ENCODE measurements around the gene ELOVL5.
"Not testable (repeated sequence)": the region's sequence is repeated elsewhere in the genome, so short reads cannot be mapped to it uniquely, and the experiment has no call there.

ELOVL5 gene

GRCh38 chr6:53305506-53306005, 43.2 kb downstream of the ELOVL5 start:
- DNase-seq (ENCODE audit: low read depth, low spot score), result not testable (repeated sequence)

- DNase-seq (ENCODE audit: low read depth, low spot score), result not testable (repeated sequence)
These were observed 43.8 kb downstream of the ELOVL5 start for GRCh38 chr6:53304953-53305352.

- no peak for DNase-seq (ENCODE audit: low read depth, low spot score)
These were observed 45.9 kb downstream of the ELOVL5 start for GRCh38 chr6:53302678-53303360.

- DNase-seq (ENCODE audit: low read depth, low spot score), result no peak
These were observed 46.8 kb downstream of the ELOVL5 start for GRCh38 chr6:53301801-53302537.

- no peak for DNase-seq (ENCODE audit: low read depth, low spot score)
These were observed 47.8 kb downstream of the ELOVL5 start for GRCh38 chr6:53300656-53301551.

- DNase-seq (ENCODE audit: low read depth, low spot score), result no peak
These were observed 49.3 kb downstream of the ELOVL5 start for GRCh38 chr6:53299331-53300005.

GRCh38 chr6:53297004-53297403, 51.7 kb downstream of the ELOVL5 start:
- peak; percentile 23 for DNase-seq (ENCODE audit: low read depth, low spot score)

- no peak for DNase-seq (ENCODE audit: low read depth, low spot score)
These were observed 53.6 kb downstream of the ELOVL5 start for GRCh38 chr6:53295176-53295575.

- DNase-seq (ENCODE audit: low read depth, low spot score), result no peak
These were observed 54.1 kb downstream of the ELOVL5 start for GRCh38 chr6:53294611-53295010.

- DNase-seq (ENCODE audit: low read depth, low spot score), result peak; percentile 69
These were observed 54.7 kb downstream of the ELOVL5 start for GRCh38 chr6:53294095-53294494.

GRCh38 chr6:53293691-53294090, 55.1 kb downstream of the ELOVL5 start:
- peak; percentile 65 for DNase-seq (ENCODE audit: low read depth, low spot score)

GRCh38 chr6:53290537-53291510, 57.9 kb downstream of the ELOVL5 start:
- DNase-seq (ENCODE audit: low read depth, low spot score), result no peak

GRCh38 chr6:53287336-53288225, 61.2 kb downstream of the ELOVL5 start:
- DNase-seq (ENCODE audit: low read depth, low spot score), result no peak

GRCh38 chr6:53284901-53285300, 63.8 kb downstream of the ELOVL5 start:
- DNase-seq (ENCODE audit: low read depth, low spot score), result no peak

- no peak for DNase-seq (ENCODE audit: low read depth, low spot score)
These were observed 66.0 kb downstream of the ELOVL5 start for GRCh38 chr6:53282741-53283140.

- no peak for DNase-seq (ENCODE audit: low read depth, low spot score)
These were observed 66.5 kb downstream of the ELOVL5 start for GRCh38 chr6:53282234-53282633.

GRCh38 chr6:53281518-53282215, 67.1 kb downstream of the ELOVL5 start:
- DNase-seq (ENCODE audit: low read depth, low spot score), result no peak

GRCh38 chr6:53280207-53280606, 68.5 kb downstream of the ELOVL5 start:
- DNase-seq (ENCODE audit: low read depth, low spot score), result no peak

GRCh38 chr6:53279293-53279692, 69.5 kb downstream of the ELOVL5 start:
- DNase-seq (ENCODE audit: low read depth, low spot score), result no peak
